GM21515 (cell line): Measurements from ENCODE around the gene COX20.

ENCODE experiments used
- ATAC-seq: cut with Tn5 transposase; IDR thresholded peaks from one replicate; pipeline ENCODE4 v1.9.1; 2021; ENCODE audit not compliant: unreplicated experiment

COX20 gene

GRCh38 chr1:244869950-244870349 lies 34.5 kb downstream of the COX20 start:
- ATAC-seq: no peak

DNA sequence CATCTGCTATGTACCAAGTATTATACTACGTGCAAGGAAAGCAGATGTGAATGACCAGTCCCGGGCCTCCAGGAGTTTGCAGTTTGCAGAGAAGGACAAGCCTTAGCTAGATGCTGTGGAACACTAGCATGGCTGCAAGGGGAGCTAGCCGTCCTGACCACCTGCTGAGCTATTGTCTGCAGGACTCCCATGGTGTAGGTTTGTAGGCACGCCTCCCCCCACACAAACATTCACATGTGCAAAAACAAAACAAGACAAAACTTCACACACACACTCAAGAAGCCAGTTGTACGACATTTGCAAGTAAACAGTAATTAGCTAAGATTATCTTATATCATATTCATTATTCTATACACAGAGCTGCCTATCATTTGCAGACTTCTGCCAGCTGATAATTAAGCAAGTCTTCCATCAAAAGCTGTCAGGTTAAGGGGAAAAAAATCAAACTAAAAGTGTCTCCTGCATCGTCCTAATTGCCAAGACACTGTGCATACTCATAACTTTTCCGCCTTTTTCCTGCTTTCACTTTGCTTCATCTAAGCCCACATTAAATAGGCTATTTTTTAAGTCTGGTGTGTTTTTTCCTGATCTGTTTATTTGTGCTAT lies 39.6 kb downstream of the COX20 start:
- ATAC-seq: no peak

DNA sequence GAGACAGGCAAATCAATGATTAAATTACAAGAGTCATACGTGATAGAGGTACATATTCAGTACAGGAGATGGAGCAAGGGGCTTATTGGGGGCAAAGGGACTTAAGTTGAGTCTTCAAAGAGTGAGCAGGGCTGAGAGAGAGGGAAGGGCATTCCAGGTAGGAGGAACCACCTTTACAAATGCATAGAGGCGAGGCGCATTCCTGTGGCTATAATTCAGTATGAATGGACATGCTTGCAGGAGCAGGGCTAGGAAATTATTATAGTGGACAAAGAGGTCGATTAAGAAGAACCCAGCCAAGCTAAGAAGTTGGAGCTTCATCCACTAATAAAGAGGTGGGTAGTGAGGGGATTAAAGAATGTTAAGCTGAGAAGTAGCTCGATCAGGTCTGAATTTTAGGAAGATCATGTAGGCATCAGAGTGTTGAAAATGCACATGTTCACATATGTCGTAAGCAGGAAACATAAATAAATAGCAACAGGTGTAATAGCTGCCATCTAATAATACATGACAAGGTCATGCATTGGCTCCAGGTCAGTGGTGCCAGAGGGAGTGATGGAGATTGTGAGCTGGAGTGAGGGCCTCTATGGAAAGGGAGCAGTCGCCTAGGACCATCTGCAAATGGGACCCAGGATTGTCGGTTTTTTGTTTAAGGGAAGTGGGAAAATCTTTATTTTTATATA lies 40.9 kb downstream of the COX20 start:
- ATAC-seq: no peak

GRCh38 chr1:244878681-244879080 lies 43.2 kb downstream of the COX20 start:
- no peak for ATAC-seq

- ATAC-seq: no peak
Measured at GRCh38 chr1:244881552-244882280, 46.3 kb downstream of the COX20 start.

- no peak for ATAC-seq
Measured at GRCh38 chr1:244887281-244887680, 51.8 kb downstream of the COX20 start.

DNA sequence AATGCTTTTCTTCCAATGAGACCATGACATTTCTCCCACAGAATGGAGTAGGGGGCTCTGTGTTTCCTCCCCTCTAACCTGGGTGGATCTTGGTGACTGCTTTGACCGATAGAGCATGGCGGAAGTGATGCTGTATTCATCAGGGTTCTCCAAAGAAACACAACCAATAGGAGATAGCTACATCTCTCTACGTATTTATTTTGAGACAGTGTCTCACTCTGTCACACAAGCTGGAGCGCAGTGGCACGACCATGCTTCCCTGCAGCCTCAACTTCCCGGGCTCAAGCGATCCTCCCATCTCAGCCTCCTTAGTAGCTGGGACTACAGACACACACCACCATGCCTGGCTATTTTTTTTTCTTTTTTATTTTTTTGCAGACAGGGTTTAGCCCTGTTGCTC lies 58.4 kb downstream of the COX20 start:
- no peak for ATAC-seq
